SK-N-SH (cell line): ENCODE results near the gene ERRFI1. TPM values are rescaled to one million over a fixed set of nuclear protein-coding genes. Genes with fewer than 3 reads are reported as not detected.

Experiments
- CTCF ChIA-PET: fragments of 300-600, 350-600 bp; formaldehyde crosslinking; extraction: SDS; loops from one replicate; lab custom pipeline; 2021; lab: Yijun Ruan, JAX
- POLR2A ChIA-PET: fragments of 350-600 bp; sonication (Branson Sonifier 250); formaldehyde crosslinking; extraction: SDS; loops from one replicate; lab custom pipeline; 2020; ENCODE audit warnings: antibody characterized with exemption, inconsistent platforms; lab: Yijun Ruan, JAX
- DNase-seq: peaks from one replicate; pipeline ENCODE4 v3.0.0; 2012
- H2AFZ ChIP-seq: fragments of 200-600 bp; sonication (generic); 2 replicates; pipeline ENCODE4 v1.8.1; 2016; ENCODE audit warnings: antibody characterized with exemption, mild to moderate bottlenecking, low read depth
- H3F3A ChIP-seq: fragments of 200-600 bp; sonication (generic); replicated peaks from 2 replicates; pipeline ENCODE3; 2016; ENCODE audit warnings: antibody characterized with exemption, mild to moderate bottlenecking; ENCODE audit not compliant: insufficient read depth
- H3K27ac ChIP-seq, 2 experiments: fragments of 200-500 bp in 1 of 2; fragments of 200-600 bp in 1 of 2; sonication (Bioruptor generic) in 1 of 2; sonication (generic), shearing (Covaris generic) in 1 of 2; 2 replicates each; pipeline versions ENCODE4 v1.5.1 to v1.6.1; 2014 to 2016; ENCODE audit warnings: low read depth in 2 of 2, inconsistent platforms in 1 of 2, low read length in 1 of 2, mild to moderate bottlenecking in 1 of 2, mixed read lengths in 1 of 2
- H3K27me3 ChIP-seq: fragments of 200-600 bp; sonication (generic), shearing (Covaris generic); 2 replicates; pipeline ENCODE4 v1.6.1; 2016; ENCODE audit warnings: mixed run types; ENCODE audit not compliant: insufficient read depth
- H3K36me3 ChIP-seq, 2 experiments: fragments of 200-500 bp in 1 of 2; fragments of 200-600 bp in 1 of 2; sonication (Bioruptor generic) in 1 of 2; sonication (generic) in 1 of 2; replicated peaks in 1 of 2; 2 replicates each; pipeline versions ENCODE3 to v1.5.1; 2014 to 2016; ENCODE audit warnings: low read length in 1 of 2, mild to moderate bottlenecking in 1 of 2; ENCODE audit not compliant: insufficient read depth in 2 of 2, control insufficient read depth in 1 of 2
- H3K4me1 ChIP-seq, 2 experiments: fragments of 200-500 bp in 1 of 2; fragments of 200-600 bp in 1 of 2; sonication (Bioruptor generic) in 1 of 2; sonication (generic), shearing (Covaris generic) in 1 of 2; 2 replicates each; pipeline versions ENCODE4 v1.5.1 to v1.6.1; 2014 to 2016; ENCODE audit warnings: low read depth in 1 of 2, low read length in 1 of 2, mixed run types in 1 of 2; ENCODE audit not compliant: insufficient read depth in 2 of 2, control insufficient read depth in 1 of 2
- H3K4me2 ChIP-seq: fragments of 200-600 bp; sonication (generic), shearing (Covaris generic); 2 replicates; pipeline ENCODE4 v1.6.1; 2017; ENCODE audit warnings: mixed run types
- H3K4me3 ChIP-seq, 2 experiments: fragments of 200-500 bp in 1 of 2; fragments of 200-600 bp in 1 of 2; sonication (Bioruptor generic) in 1 of 2; sonication (generic), shearing (Covaris generic) in 1 of 2; 2 replicates each; pipeline versions ENCODE4 v1.5.1 to v1.8.1; 2014 to 2016; ENCODE audit warnings: low read depth in 2 of 2, inconsistent platforms in 1 of 2, low read length in 1 of 2, mild to moderate bottlenecking in 1 of 2, mixed read lengths in 1 of 2, moderate library complexity in 1 of 2
- H3K79me2 ChIP-seq: fragments of 200-600 bp; sonication (generic); 2 replicates; pipeline ENCODE4 v1.8.1; 2017; ENCODE audit warnings: mild to moderate bottlenecking; ENCODE audit not compliant: insufficient read depth
- H3K9ac ChIP-seq: fragments of 200-600 bp; sonication (generic); 2 replicates; pipeline ENCODE4 v1.6.1; 2017; ENCODE audit warnings: mixed run types
- H3K9me2 ChIP-seq: fragments of 200-600 bp; sonication (generic); 2 replicates; pipeline ENCODE4 v1.6.1; 2017; ENCODE audit warnings: mixed run types
- H3K9me3 ChIP-seq: fragments of 200-600 bp; sonication (generic); 2 replicates; pipeline ENCODE4 v1.6.1; 2017; ENCODE audit warnings: mixed run types, mild to moderate bottlenecking, moderate library complexity
- H4K20me1 ChIP-seq: fragments of 200-600 bp; sonication (generic); 2 replicates; pipeline ENCODE4 v1.6.1; 2017; ENCODE audit warnings: mild to moderate bottlenecking, mixed run types; ENCODE audit not compliant: insufficient read depth
- CTCF ChIP-seq: fragments of 200-600 bp; sonication (generic); IDR thresholded peaks from 2 replicates; pipeline ENCODE4 v1.6.1; 2017; ENCODE audit warnings: antibody characterized with exemption, mild to moderate bottlenecking, moderate library complexity
- PBX3 ChIP-seq: IDR thresholded peaks from 2 replicates; pipeline ENCODE4; 2012
- REST ChIP-seq: IDR thresholded peaks from 2 replicates; pipeline ENCODE4 v1.6.1; 2012; ENCODE audit warnings: mild to moderate bottlenecking, low read depth, low read length, moderate library complexity
- SMC3 ChIP-seq: IDR thresholded peaks from 2 replicates; pipeline ENCODE4 v1.6.1; 2012; ENCODE audit warnings: low read depth, low read length, improper control_type of control experiment
- USF1 ChIP-seq: IDR thresholded peaks from 2 replicates; pipeline ENCODE4 v1.4.0; 2012; ENCODE audit warnings: low read depth, borderline replicate concordance
- WGBS: methylation state at CpG from one replicate; pipeline ENCODE4 v1.1.6; 2017; ENCODE audit warnings: low lambda C conversion rate; 5-methylcytosine and 5-hydroxymethylcytosine counted together
- polyA plus RNA-seq, 3 experiments: library from polyadenylated mRNA; depleted of rRNA; stranded (reverse); fragments of >200 nt; gene quantifications; 2 replicates each; pipeline ENCODE4 v1.2.3, GENCODE V29; 2012

The ERRFI1 gene
- polyA plus RNA-seq, 1 of the 3 experiments (the other 2 are of a cell fraction), result 65.6 TPM

- TF ChIP-seq REST, result no peak
- TF ChIP-seq CTCF, result no peak
- TF ChIP-seq USF1, result no peak
Observed at GRCh38 chr1:8020032-8020431, 6.1 kb downstream of the ERRFI1 start (continued).

- Histone ChIP-seq H3K36me3 (peaks cover 3 to 8% of the 10 kb centered on the region in 2 experiments), H2AFZ (no peak overlapping the region), H3K27ac (peak overlapping the region in 1 of 2 experiments; percentile 72; a peak in 3 of 4 replicates), H3K4me2 (peak overlapping the region; percentile 21; the same call in 1 of the 2 replicates), H3K4me3 (no peak overlapping the region), H3K9me2 (no peaks in the 10 kb centered on the region), H3K9me3 (no peaks in the 10 kb centered on the region), H3F3A (peaks cover 55% of the 10 kb centered on the region), H3K27me3 (no peaks in the 10 kb centered on the region), H4K20me1 (peaks cover 35% of the 10 kb centered on the region), H3K4me1 (peaks cover 13 to 69% of the 10 kb centered on the region in 2 experiments), H3K79me2 (peaks cover 93% of the 10 kb centered on the region), H3K9ac (no peak overlapping the region)
- TF ChIP-seq PBX3 (peak; percentile 23; the same call in 1 of the 2 replicates), SMC3 (no peak)
- POLR2A ChIA-PET, result no interaction called here
- 98% methylated on average over 5 of the region's 5 CpGs for WGBS
- DNase-seq, result no peak
- CTCF ChIA-PET, result interaction anchor here (1.8 to 10.6 kb wide), 5 partner anchors 36 to 332 kb away, joined by 3 to 293 read pairs (median 69); partner anchors contain the start of gene SLC45A1
Observed at GRCh38 chr1:8019229-8019620, 6.9 kb downstream of the ERRFI1 start.
